GM12892 (cell line): ENCODE data around the gene GOLT1A.

Experiments used
- DNase-seq: peaks from one replicate; pipeline ENCODE4 v3.0.0; 2011; ENCODE audit not compliant: insufficient read length
- FAIRE-seq: peaks from 2 replicates; lab custom pipeline; 2011; peaks lifted over from hg19 to GRCh38; lab: Jason Lieb, UNC
- POLR2A ChIP-seq: IDR thresholded peaks from 2 replicates; pipeline ENCODE4 v1.6.1; 2011; ENCODE audit warnings: low read depth, low read length, control low read depth
- POLR2AphosphoS5 ChIP-seq: IDR thresholded peaks from 2 replicates; pipeline ENCODE4 v1.6.1; 2011; ENCODE audit warnings: low read depth, low read length, control low read depth
- TAF1 ChIP-seq: IDR thresholded peaks from 2 replicates; pipeline ENCODE4 v1.6.1; 2011; ENCODE audit warnings: low read depth, mild to moderate bottlenecking, control low read depth, low read length, borderline replicate concordance

Gene GOLT1A

GRCh38 chr1:204155881-204156280, 57.9 kb downstream of the GOLT1A start:
- TF ChIP-seq POLR2AphosphoS5 (no peak), POLR2A (no peak), TAF1 (no peak)
- FAIRE-seq = no peak

GRCh38 chr1:204154568-204155255, 59.1 kb downstream of the GOLT1A start:
- DNase-seq = no peak
- TF ChIP-seq POLR2AphosphoS5 (no peak), TAF1 (no peak)
- no peak for FAIRE-seq

More at GRCh38 chr1:204155881-204156280, 57.9 kb downstream of the GOLT1A start:
- no peak for DNase-seq

- TF ChIP-seq POLR2A (no peak), POLR2AphosphoS5 (no peak), TAF1 (no peak)
- DNase-seq (no peak), FAIRE-seq (no peak)
Observed at GRCh38 chr1:204153667-204154066, 60.1 kb downstream of the GOLT1A start.

- FAIRE-seq = no peak
- DNase-seq = no peak
- TF ChIP-seq TAF1 = no peak
Observed at GRCh38 chr1:204152310-204153044, 61.3 kb downstream of the GOLT1A start.

- peak; percentile 43 for DNase-seq
Observed at GRCh38 chr1:204151552-204152309, 62.1 kb downstream of the GOLT1A start, which contains the start of gene ETNK2. Gene ETNK2 (minus strand): TSS chr1:204152044. CDS start chr1:204151852, 192 bp downstream.

GRCh38 chr1:204150702-204151551, 62.9 kb downstream of the GOLT1A start:
- DNase-seq (no peak), FAIRE-seq (no peak)
- no peak for TF ChIP-seq TAF1
- no peak for TF ChIP-seq POLR2AphosphoS5
- no peak for TF ChIP-seq POLR2A

More at GRCh38 chr1:204151552-204152309, 62.1 kb downstream of the GOLT1A start, which contains the start of gene ETNK2:
- FAIRE-seq = no peak
- TF ChIP-seq TAF1 (no peak), POLR2AphosphoS5 (no peak), POLR2A (no peak)

- TF ChIP-seq POLR2AphosphoS5 (no peak), POLR2A (no peak), TAF1 (no peak)
- DNase-seq (no peak), FAIRE-seq (no peak)
Observed at GRCh38 chr1:204149635-204150565, 63.9 kb downstream of the GOLT1A start.

GRCh38 chr1:204149107-204149506, 64.7 kb downstream of the GOLT1A start:
- TF ChIP-seq POLR2A = no peak
- TF ChIP-seq TAF1 = no peak
- TF ChIP-seq POLR2AphosphoS5 = no peak
- FAIRE-seq = no peak

More at GRCh38 chr1:204149107-204149506, 64.7 kb downstream of the GOLT1A start:
- DNase-seq = no peak
